Activated CD4-positive, alpha-beta T cell treated with anti-CD3 and anti-CD28 coated beads, Interleukin-2, amount 10 ng/mL, durations not matched to agents 24 days and 14 days (primary cell): ENCODE results near the gene SLC6A9. TPM values are rescaled to one million over a fixed set of nuclear protein-coding genes. Genes with fewer than 3 reads are reported as not detected.

Experiments
- DNase-seq: peaks from one replicate; pipeline ENCODE4 v3.0.0; 2022
- H3K27ac Mint-ChIP-seq: one replicate; pipeline ENCODE4 v1.8.0; 2022; ENCODE audit warnings: mild to moderate bottlenecking, mixed read lengths
- H3K27me3 Mint-ChIP-seq: one replicate; pipeline ENCODE4 v1.8.0; 2022; ENCODE audit warnings: mixed read lengths
- H3K36me3 Mint-ChIP-seq: one replicate; pipeline ENCODE4 v1.8.0; 2022; ENCODE audit warnings: low read depth, mild to moderate bottlenecking, mixed read lengths
- H3K4me1 Mint-ChIP-seq: one replicate; pipeline ENCODE4 v1.8.0; 2021; ENCODE audit warnings: mixed read lengths
- H3K4me3 Mint-ChIP-seq: one replicate; pipeline ENCODE4 v1.8.0; 2022; ENCODE audit warnings: mild to moderate bottlenecking, moderate library complexity, mixed read lengths
- H3K9me3 Mint-ChIP-seq: one replicate; pipeline ENCODE4 v1.8.0; 2021; ENCODE audit warnings: mixed read lengths
- intact Hi-C: fragments of 100-400 bp; cut with micrococcal nuclease; formaldehyde crosslinking; loops from one replicate; pipeline ENCODE4 v1.15.1; 2023
- total RNA-seq: library from RNA; stranded (reverse); gene quantifications from 2 replicates; pipeline ENCODE4 v1.2.3, GENCODE V29; 2022

Gene SLC6A9
- total RNA-seq, 1 donor from 2014 or later: 6.5 TPM

GRCh38 chr1:44029911-44030604 lies 1.2 kb downstream of the SLC6A9 start:
- Mint-ChIP-seq H3K36me3 (no peaks in the 10 kb centered on the region), H3K9me3 (no peaks in the 10 kb centered on the region), H3K4me1 (peaks cover 31% of the 10 kb centered on the region), H3K27ac (peak overlapping the region; percentile 93), H3K4me3 (peak overlapping the region; percentile 95), H3K27me3 (no peaks in the 10 kb centered on the region)
- peak; percentile 97 for DNase-seq
- intact Hi-C loops: loop anchor here (1.0 to 10.0 kb wide), 6 partner anchors 39 to 1552 kb away; partner anchors contain the start of genes ATP6V0B, CCDC24, CFAP57 and EBNA1BP2

GRCh38 chr1:44029260-44029910 lies 1.9 kb downstream of the SLC6A9 start:
- intact Hi-C loops: no loop called here
- H3K4me1 Mint-ChIP-seq: peaks cover 31% of the 10 kb centered on the region

GRCh38 chr1:44027320-44027719 lies 3.9 kb downstream of the SLC6A9 start:
- Mint-ChIP-seq H3K27ac (no peak overlapping the region), H3K4me1 (peaks cover 25% of the 10 kb centered on the region), H3K9me3 (no peaks in the 10 kb centered on the region), H3K36me3 (peaks cover 1% of the 10 kb centered on the region), H3K27me3 (no peaks in the 10 kb centered on the region), H3K4me3 (no peak overlapping the region)
- no peak for DNase-seq
- intact Hi-C loops: no loop called here

More at GRCh38 chr1:44029260-44029910, 1.9 kb downstream of the SLC6A9 start:
- DNase-seq: no peak
- Mint-ChIP-seq H3K4me3 (peak overlapping the region; percentile 95), H3K27ac (peak overlapping the region; percentile 93), H3K27me3 (no peaks in the 10 kb centered on the region), H3K36me3 (no peaks in the 10 kb centered on the region), H3K9me3 (no peaks in the 10 kb centered on the region)

- no peaks in the 10 kb centered on the region for H3K9me3 Mint-ChIP-seq
- intact Hi-C loops: no loop called here
- peaks cover 15% of the 10 kb centered on the region for H3K4me1 Mint-ChIP-seq
- H3K27me3 Mint-ChIP-seq: no peaks in the 10 kb centered on the region
- H3K36me3 Mint-ChIP-seq: peaks cover 1% of the 10 kb centered on the region
- no peak overlapping the region for H3K27ac Mint-ChIP-seq
- DNase-seq: no peak
- no peak overlapping the region for H3K4me3 Mint-ChIP-seq
Observed at GRCh38 chr1:44025816-44026215, 5.4 kb downstream of the SLC6A9 start.

DNA sequence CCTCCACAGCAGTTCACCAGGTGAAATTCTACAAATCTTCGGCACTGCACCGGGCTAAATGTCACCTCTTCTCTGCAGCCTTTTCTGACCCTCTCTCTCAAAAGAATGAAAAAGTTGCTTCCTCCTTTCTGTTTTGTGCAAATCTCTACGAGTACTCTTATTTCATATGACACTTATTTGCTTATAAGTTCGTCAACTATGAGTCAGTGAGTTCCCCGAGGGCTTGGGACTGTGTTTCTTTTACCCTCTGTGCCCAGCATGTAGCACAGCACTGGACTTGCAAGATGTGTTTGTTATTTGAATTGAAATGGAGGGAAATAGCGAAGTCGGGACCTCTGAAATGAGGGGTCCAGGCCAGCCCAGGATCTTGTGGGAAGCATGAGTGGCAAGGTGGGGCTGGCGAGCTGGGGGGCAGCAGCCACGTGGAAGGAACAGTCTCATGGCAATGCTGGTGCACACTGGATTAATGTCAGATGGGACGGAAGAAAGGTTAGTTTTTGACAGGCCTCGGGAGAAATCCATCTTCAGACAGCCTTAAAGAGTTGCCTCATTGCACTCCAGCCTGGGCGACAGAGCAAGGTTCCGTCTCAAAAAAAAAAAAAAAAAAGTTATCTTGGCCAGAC lies 6.2 kb downstream of the SLC6A9 start:
- Mint-ChIP-seq H3K27ac (no peak overlapping the region), H3K4me3 (no peak overlapping the region)
- intact Hi-C loops: no loop called here

DNA sequence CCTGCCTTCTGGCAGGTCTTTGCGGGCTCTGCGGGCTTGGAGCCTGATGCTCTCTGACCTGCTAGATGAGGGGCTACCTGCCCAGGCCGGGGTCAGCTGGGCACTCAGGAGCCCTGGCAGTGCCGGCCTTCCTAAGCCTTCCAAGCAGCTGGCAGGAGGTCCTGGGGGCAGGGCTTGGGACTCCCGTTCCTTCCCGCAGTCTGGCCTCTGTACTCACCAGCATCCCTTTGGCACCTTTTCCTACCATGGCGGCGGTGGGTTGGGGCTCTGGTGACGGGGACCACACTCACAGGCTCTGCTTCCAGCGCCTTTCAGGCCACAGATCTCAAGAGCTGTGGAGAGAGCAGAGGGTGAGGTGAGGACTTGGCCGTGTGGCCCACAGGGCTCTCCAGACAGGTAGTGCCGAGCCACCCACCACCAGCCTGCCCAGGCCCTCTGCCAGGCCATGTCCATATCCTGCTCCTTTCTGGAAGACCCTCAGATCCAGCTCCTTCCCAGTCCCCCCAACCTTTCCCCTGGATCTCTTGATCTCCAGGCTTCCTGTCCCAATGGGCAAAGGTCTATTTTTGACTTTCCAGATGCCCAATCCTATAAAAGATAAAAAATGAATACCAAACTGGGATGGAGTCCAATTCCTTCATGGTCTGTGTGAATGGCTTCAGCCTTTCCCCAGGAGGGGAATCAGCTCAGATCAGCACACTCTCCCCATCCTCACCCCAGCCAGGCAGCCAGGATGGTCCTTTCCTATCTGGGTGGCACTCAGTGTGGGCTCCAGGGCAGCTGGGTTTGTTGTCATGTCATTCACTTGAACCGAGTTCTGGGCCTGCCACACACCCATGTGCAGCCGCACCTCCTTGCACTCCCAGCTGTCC lies 7.0 kb downstream of the SLC6A9 start:
- intact Hi-C loops: no loop called here
- peaks cover 9% of the 10 kb centered on the region for H3K4me1 Mint-ChIP-seq

More for the DNA sequence above, 6.2 kb downstream of the SLC6A9 start:
- DNase-seq: no peak
- Mint-ChIP-seq H3K36me3 (peaks cover 1% of the 10 kb centered on the region), H3K4me1 (peaks cover 15% of the 10 kb centered on the region), H3K27me3 (no peaks in the 10 kb centered on the region), H3K9me3 (no peaks in the 10 kb centered on the region)

GRCh38 chr1:44021581-44022321 lies 9.5 kb downstream of the SLC6A9 start:
- no peaks in the 10 kb centered on the region for H3K9me3 Mint-ChIP-seq
- DNase-seq: no peak
- intact Hi-C loops: no loop called here
- H3K36me3 Mint-ChIP-seq: peaks cover 1% of the 10 kb centered on the region
- no peak overlapping the region for H3K4me3 Mint-ChIP-seq
- no peaks in the 10 kb centered on the region for H3K27me3 Mint-ChIP-seq
- no peaks in the 10 kb centered on the region for H3K4me1 Mint-ChIP-seq
- no peak overlapping the region for H3K27ac Mint-ChIP-seq

More for the DNA sequence above, 7.0 kb downstream of the SLC6A9 start:
- DNase-seq: no peak
- Mint-ChIP-seq H3K27ac (no peak overlapping the region), H3K36me3 (peaks cover 1% of the 10 kb centered on the region), H3K4me3 (no peak overlapping the region), H3K9me3 (no peaks in the 10 kb centered on the region), H3K27me3 (no peaks in the 10 kb centered on the region)

DNA sequence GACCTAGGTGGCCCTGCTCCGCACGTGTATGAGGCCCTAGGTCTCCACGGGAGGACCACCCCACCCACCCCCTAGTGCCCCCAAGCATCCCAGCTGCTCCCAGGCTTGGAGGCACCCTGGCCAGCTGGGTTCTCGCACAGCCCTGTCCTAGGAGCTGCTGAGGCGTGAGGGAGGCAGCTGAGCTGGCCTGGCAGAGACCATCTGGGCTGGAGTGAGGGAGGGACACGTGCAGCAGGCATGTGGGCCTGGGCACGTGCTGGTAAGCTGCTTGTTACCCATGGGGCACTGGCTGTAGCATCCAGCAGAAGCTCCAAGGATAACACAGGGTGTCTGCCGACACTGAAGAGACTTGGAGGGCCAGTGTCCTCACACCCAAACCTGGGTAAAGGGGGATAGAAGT lies 10.1 kb downstream of the SLC6A9 start:
- Mint-ChIP-seq H3K27me3 (no peaks in the 10 kb centered on the region), H3K36me3 (peaks cover 1% of the 10 kb centered on the region), H3K9me3 (no peaks in the 10 kb centered on the region), H3K4me1 (no peaks in the 10 kb centered on the region), H3K4me3 (no peak overlapping the region), H3K27ac (no peak overlapping the region)
- DNase-seq: no peak
- intact Hi-C loops: no loop called here

DNA sequence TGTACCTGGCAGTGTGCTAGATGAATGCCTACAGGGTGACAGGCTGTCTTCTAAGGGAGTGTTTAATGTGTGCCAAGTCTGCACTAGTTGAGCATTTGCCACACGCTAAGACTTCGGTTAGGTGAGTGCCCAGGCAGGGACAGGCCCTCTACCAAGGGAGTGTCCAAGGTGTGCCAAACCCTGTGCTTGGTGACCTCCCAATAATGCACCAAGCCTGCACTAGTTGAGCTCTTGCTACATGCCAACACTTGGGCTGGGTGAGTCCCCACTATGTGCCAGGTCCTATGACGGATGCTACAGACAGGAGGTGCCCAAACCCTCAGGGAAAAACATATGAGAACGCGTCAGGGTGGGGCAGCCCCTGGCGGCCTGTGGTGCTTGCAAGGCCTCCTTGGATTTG lies 10.8 kb downstream of the SLC6A9 start:
- no peak for DNase-seq
- H3K36me3 Mint-ChIP-seq: peaks cover 1% of the 10 kb centered on the region
- H3K27ac Mint-ChIP-seq: no peak overlapping the region
- intact Hi-C loops: no loop called here
- no peaks in the 10 kb centered on the region for H3K9me3 Mint-ChIP-seq
- H3K27me3 Mint-ChIP-seq: no peaks in the 10 kb centered on the region
- H3K4me3 Mint-ChIP-seq: no peak overlapping the region
- H3K4me1 Mint-ChIP-seq: no peaks in the 10 kb centered on the region

GRCh38 chr1:44019466-44019948 lies 11.8 kb downstream of the SLC6A9 start:
- intact Hi-C loops: no loop called here
- Mint-ChIP-seq H3K4me3 (no peak overlapping the region), H3K36me3 (peaks cover 1% of the 10 kb centered on the region), H3K9me3 (no peaks in the 10 kb centered on the region), H3K27me3 (no peaks in the 10 kb centered on the region), H3K27ac (no peak overlapping the region), H3K4me1 (no peaks in the 10 kb centered on the region)
- no peak for DNase-seq

DNA sequence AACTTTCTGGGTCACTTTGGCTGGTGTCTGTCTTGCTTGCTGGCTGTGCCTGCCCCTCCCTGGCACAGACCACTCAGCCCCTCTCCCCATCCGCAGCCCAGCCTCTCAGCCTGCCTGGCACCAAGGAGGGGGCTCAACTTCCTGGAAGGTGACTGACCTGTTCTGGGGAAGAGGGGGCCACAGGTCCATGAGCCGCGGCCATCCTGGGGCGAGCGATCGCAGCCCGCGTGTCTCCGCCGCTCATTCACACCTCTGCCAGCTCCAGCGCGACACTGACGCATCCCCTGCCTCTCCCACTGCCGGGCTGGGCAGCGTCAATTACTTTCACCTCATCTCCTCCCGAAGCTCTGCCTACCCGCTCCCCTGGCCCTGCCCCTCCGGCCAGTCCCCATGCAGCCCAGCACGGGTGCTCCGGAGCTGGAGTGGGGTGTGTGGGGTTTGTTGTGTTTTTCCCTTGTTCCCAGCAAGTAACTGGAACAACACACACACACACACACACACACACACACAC lies 14.3 kb downstream of the SLC6A9 start:
- intact Hi-C loops: no loop called here
- Mint-ChIP-seq H3K36me3 (no peaks in the 10 kb centered on the region), H3K27me3 (no peaks in the 10 kb centered on the region), H3K4me3 (no peak overlapping the region), H3K9me3 (no peaks in the 10 kb centered on the region), H3K27ac (no peak overlapping the region), H3K4me1 (peaks cover 1% of the 10 kb centered on the region)
- no peak for DNase-seq

DNA sequence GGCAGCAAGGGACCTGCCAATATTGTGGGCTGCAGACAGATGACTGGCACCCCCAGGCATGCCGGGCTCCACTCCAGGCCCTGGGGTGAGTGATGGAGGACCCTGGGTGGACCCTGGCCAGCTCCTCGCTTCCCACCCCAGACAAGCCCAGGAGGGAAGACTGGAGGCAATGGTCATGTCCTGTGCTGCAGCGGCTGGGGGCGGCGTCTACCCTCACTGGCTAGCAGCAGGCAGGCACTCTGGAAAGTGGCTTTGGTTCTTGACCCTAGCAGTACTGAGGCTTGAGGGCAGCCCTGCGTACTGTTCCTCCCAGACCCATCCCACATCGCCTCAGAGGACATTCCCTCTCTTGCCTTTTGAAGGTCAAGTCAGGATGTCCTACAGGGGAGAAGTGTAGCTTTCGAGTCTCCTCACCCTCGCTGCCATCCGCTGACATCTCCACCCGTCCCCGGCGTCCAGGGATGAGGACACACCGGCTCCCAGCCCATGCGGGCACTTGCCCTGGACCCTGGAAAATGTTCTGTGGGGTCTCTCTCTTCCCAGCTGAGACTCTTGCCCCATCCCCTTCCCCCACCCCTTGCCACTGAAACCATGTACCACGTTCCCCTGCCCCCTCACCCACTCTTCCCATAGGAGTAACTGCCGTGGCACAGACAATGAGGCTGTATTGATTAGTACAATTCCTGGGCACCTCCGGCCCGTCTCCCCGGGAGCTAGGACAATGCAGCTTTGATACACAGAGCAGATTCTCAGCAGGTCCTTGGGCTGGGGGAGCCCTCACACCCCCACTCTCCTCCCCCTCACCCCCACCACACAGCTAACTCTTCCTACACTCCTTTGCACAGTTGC lies 15.0 kb downstream of the SLC6A9 start:
- Mint-ChIP-seq H3K9me3 (no peaks in the 10 kb centered on the region), H3K27me3 (no peaks in the 10 kb centered on the region)

More for the DNA sequence above, 15.0 kb downstream of the SLC6A9 start:
- intact Hi-C loops: no loop called here
- Mint-ChIP-seq H3K4me1 (peaks cover 1% of the 10 kb centered on the region), H3K27ac (no peak overlapping the region), H3K4me3 (no peak overlapping the region), H3K36me3 (no peaks in the 10 kb centered on the region)
- no peak for DNase-seq
